ENCODE data around the gene FHOD1. TPM values are rescaled to one million over a fixed set of nuclear protein-coding genes. Genes with fewer than 3 reads are reported as not detected.
A peak's percentile ranks its signal among the peaks of the same experiment; 100 is the strongest.

The FHOD1 gene
- total RNA-seq = 46.9 and 47.3 TPM in 2 replicates
- 11.3 TPM for total RNA-seq (2013)
- 44.1 and 46.3 TPM in 2 replicates for polyA plus RNA-seq
- polyA minus RNA-seq = 12.5 and 16.6 TPM in 2 replicates

- Histone ChIP-seq H3K4me3 (ENCODE audit: control extremely low read depth in 1 of 5, extremely low read depth in 1 of 5, insufficient read depth in 1 of 5, low read depth in 2 of 5, low read length in 4 of 5) (peak within 1 kb of the TSS; percentile 70 to 97 (median 79)), H2AFZ (ENCODE audit: insufficient read depth, low read depth, low read length, poor library complexity, severe bottlenecking) (peak within 1 kb of the TSS; percentile 86), H3K27me3 (replicated peaks in 1 of 4; ENCODE audit: control extremely low read depth in 1 of 4, control insufficient read depth in 3 of 4, insufficient read depth in 4 of 4, low read length in 3 of 4) (peaks cover 0 to 17% (median 13%) of the 10 kb centered on the region in 4 experiments), H3K4me1 (ENCODE audit: control insufficient read depth in 2 of 2, insufficient read depth in 2 of 2, low read length in 2 of 2) (peaks cover 46 to 55% of the 10 kb centered on the region in 2 donors), H3K9me3 (ENCODE audit: control extremely low read depth in 1 of 3, control insufficient read depth in 2 of 3, insufficient read depth in 1 of 3, low read length in 2 of 3) (no peaks in the 10 kb centered on the region), H3K27ac (ENCODE audit: low read length in 2 of 2) (peak within 1 kb of the TSS; percentile 16 to 48), H3K79me2 (ENCODE audit: control insufficient read depth, insufficient read depth, low read length) (peaks cover 13% of the 10 kb centered on the region), H3K9ac (ENCODE audit: low read length) (peak within 1 kb of the TSS; percentile 81), H3K4me2 (replicated peaks; ENCODE audit: low read depth, low read length, poor library complexity, severe bottlenecking) (peak within 1 kb of the TSS; percentile 100), H4K20me1 (ENCODE audit: control insufficient read depth, insufficient read depth, low read length, poor library complexity, severe bottlenecking) (peaks cover 8% of the 10 kb centered on the region), H3K36me3 (replicated peaks in 1 of 2; ENCODE audit: control extremely low read depth in 1 of 2, control insufficient read depth in 1 of 2, extremely low read depth in 1 of 2, insufficient read depth in 2 of 2, low read length in 1 of 2) (no peaks in the 10 kb centered on the region)
- Mint-ChIP-seq H3K27ac (peak within 1 kb of the TSS; percentile 90), H3K4me3 (peak within 1 kb of the TSS; percentile 96), H3K9me3 (ENCODE audit: insufficient read depth) (no peaks in the 10 kb centered on the region), H3K4me1 (peaks cover 53% of the 10 kb centered on the region), H3K27me3 (peaks cover 9% of the 10 kb centered on the region)
- ATAC-seq (ENCODE audit: low read depth) (peak; percentile 75), DNase-seq (peak; percentile 96)
- under 1% methylated on average over 60 of the region's 60 CpGs for WGBS (ENCODE audit: insufficient coverage)
- intact Hi-C loops (cut with micrococcal nuclease) = loop anchor here (1.0 to 10.0 kb wide), 7 partner anchors 20 to 417 kb away; partner anchors contain the start of genes ACD, ATP6V0D1, C16orf86 and E2F4
- CTCF ChIA-PET = interaction anchor here (0.9 to 4.2 kb wide), 7 partner anchors 14 to 233 kb away, joined by 3 to 19 read pairs (median 4); partner anchors contain the start of genes ATP6V0D1 and TMEM208
- no peak for TF ChIP-seq EZH2 (IDR thresholded peaks at IDR 0.05; ENCODE audit: borderline replicate concordance, insufficient read depth, low read depth, low read length, poor library complexity, severe bottlenecking)
- TF ChIP-seq, protein P1, sequence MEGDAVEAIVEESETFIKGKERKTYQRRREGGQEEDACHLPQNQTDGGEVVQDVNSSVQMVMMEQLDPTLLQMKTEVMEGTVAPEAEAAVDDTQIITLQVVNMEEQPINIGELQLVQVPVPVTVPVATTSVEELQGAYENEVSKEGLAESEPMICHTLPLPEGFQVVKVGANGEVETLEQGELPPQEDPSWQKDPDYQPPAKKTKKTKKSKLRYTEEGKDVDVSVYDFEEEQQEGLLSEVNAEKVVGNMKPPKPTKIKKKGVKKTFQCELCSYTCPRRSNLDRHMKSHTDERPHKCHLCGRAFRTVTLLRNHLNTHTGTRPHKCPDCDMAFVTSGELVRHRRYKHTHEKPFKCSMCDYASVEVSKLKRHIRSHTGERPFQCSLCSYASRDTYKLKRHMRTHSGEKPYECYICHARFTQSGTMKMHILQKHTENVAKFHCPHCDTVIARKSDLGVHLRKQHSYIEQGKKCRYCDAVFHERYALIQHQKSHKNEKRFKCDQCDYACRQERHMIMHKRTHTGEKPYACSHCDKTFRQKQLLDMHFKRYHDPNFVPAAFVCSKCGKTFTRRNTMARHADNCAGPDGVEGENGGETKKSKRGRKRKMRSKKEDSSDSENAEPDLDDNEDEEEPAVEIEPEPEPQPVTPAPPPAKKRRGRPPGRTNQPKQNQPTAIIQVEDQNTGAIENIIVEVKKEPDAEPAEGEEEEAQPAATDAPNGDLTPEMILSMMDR (IDR thresholded peaks at IDR 0.05) = no peak
- POLR2A ChIA-PET = interaction anchor here (0.6 to 3.7 kb wide), 5 partner anchors 20 to 277 kb away, joined by 3 to 27 read pairs (median 3); partner anchors contain the start of gene TMEM208
Observed at GRCh38 chr16:67247192-67248072, at the start of gene FHOD1. Gene FHOD1, minus strand, starts transcription at chr16:67247481. Its CDS starts 71 bp downstream, at chr16:67247410.

- no peak overlapping the region for H2AFZ ChIP-seq (ENCODE audit: insufficient read depth, low read depth, low read length, poor library complexity, severe bottlenecking)
- no peaks in the 10 kb centered on the region for H3K4me1 ChIP-seq (ENCODE audit: control insufficient read depth in 2 of 2, insufficient read depth in 2 of 2, low read length in 2 of 2)
- no peak overlapping the region for H3K4me2 ChIP-seq (replicated peaks; ENCODE audit: low read depth, low read length, poor library complexity, severe bottlenecking)
- Mint-ChIP-seq H3K4me1 (no peaks in the 10 kb centered on the region), H3K27me3 (no peaks in the 10 kb centered on the region), H3K27ac (no peak overlapping the region), H3K4me3 (no peak overlapping the region), H3K9me3 (ENCODE audit: insufficient read depth) (no peaks in the 10 kb centered on the region)
- H3K79me2 ChIP-seq (ENCODE audit: control insufficient read depth, insufficient read depth, low read length) = no peaks in the 10 kb centered on the region
- 80% methylated on average over 1 of the region's 3 CpGs for WGBS (ENCODE audit: insufficient coverage)
- intact Hi-C loops (cut with micrococcal nuclease) = no loop called here
- no peaks in the 10 kb centered on the region for H3K36me3 ChIP-seq (replicated peaks in 1 of 2; ENCODE audit: control extremely low read depth in 1 of 2, control insufficient read depth in 1 of 2, extremely low read depth in 1 of 2, insufficient read depth in 2 of 2, low read length in 1 of 2)
- ChIA-PET POLR2A (no interaction called here), CTCF (no interaction called here)
- no peaks in the 10 kb centered on the region for H3K27me3 ChIP-seq (replicated peaks in 1 of 4; ENCODE audit: control extremely low read depth in 1 of 4, control insufficient read depth in 3 of 4, insufficient read depth in 4 of 4, low read length in 3 of 4)
- DNase-seq (no peak), ATAC-seq (ENCODE audit: low read depth) (no peak)
- no peak overlapping the region for H3K9ac ChIP-seq (ENCODE audit: low read length)
- TF ChIP-seq, protein P1 (IDR thresholded peaks at IDR 0.05) = no peak
- TF ChIP-seq EZH2 (IDR thresholded peaks at IDR 0.05; ENCODE audit: borderline replicate concordance, insufficient read depth, low read depth, low read length, poor library complexity, severe bottlenecking) = no peak
- H3K4me3 ChIP-seq (ENCODE audit: control extremely low read depth in 1 of 5, extremely low read depth in 1 of 5, insufficient read depth in 1 of 5, low read depth in 2 of 5, low read length in 4 of 5) = no peak overlapping the region
- no peaks in the 10 kb centered on the region for H3K9me3 ChIP-seq (ENCODE audit: control extremely low read depth in 1 of 3, control insufficient read depth in 2 of 3, insufficient read depth in 1 of 3, low read length in 2 of 3)
- H4K20me1 ChIP-seq (ENCODE audit: control insufficient read depth, insufficient read depth, low read length, poor library complexity, severe bottlenecking) = no peaks in the 10 kb centered on the region
- H3K27ac ChIP-seq (ENCODE audit: low read length in 2 of 2) = no peak overlapping the region
Observed at GRCh38 chr16:67296420-67296819, 49.1 kb upstream of the FHOD1 start.

Data from B cell (primary cell).